Parathyroid adenoma (tissue), 2 donors: ENCODE results near the gene PDC.

Source experiments
- H2AFZ ChIP-seq: fragments of 300-600 bp; sonication (generic); one replicate; pipeline ENCODE4 v1.7.0; 2017; ENCODE audit warnings: antibody characterized with exemption, mild to moderate bottlenecking
- H3K27ac ChIP-seq: fragments of 300-600 bp; sonication (generic); one replicate; pipeline ENCODE4 v1.7.0; 2017
- H3K27me3 ChIP-seq: fragments of 300-600 bp; sonication (generic); one replicate; pipeline ENCODE4 v1.7.0; 2017; ENCODE audit warnings: low read length; ENCODE audit not compliant: control insufficient read depth, insufficient read depth
- H3K36me3 ChIP-seq: fragments of 300-600 bp; sonication (generic); one replicate; pipeline ENCODE4 v1.7.0; 2017; ENCODE audit warnings: low read length; ENCODE audit not compliant: control insufficient read depth, insufficient read depth
- H3K4me1 ChIP-seq: fragments of 300-600 bp; sonication (generic); one replicate; pipeline ENCODE4 v1.7.0; 2017; ENCODE audit warnings: control low read depth
- H3K4me2 ChIP-seq: fragments of 300-600 bp; sonication (generic); one replicate; pipeline ENCODE4 v1.7.0; 2017; ENCODE audit warnings: low read length
- H3K4me3 ChIP-seq: fragments of 300-600 bp; sonication (generic); one replicate; pipeline ENCODE4 v1.7.0; 2017; ENCODE audit warnings: low read depth, low read length
- H3K79me2 ChIP-seq: fragments of 300-600 bp; sonication (generic); one replicate; pipeline ENCODE4 v1.7.0; 2017; ENCODE audit warnings: control low read depth
- H3K9ac ChIP-seq: fragments of 300-600 bp; sonication (generic); one replicate; pipeline ENCODE4 v1.7.0; 2017; ENCODE audit warnings: mild to moderate bottlenecking
- H3K9me3 ChIP-seq: fragments of 300-600 bp; sonication (generic); one replicate; pipeline ENCODE4 v1.7.0; 2017; ENCODE audit warnings: low read length; ENCODE audit not compliant: control insufficient read depth
- CTCF ChIP-seq: fragments of 300-600 bp; sonication (generic); IDR thresholded peaks from one replicate; pipeline ENCODE4 v1.7.0; 2017; ENCODE audit warnings: antibody characterized with exemption, mild to moderate bottlenecking
- donor health status: primary hyperparathyroidism.

PDC gene

GRCh38 chr1:186492531-186493291 lies 31.8 kb upstream of the PDC start:
- H3K36me3 ChIP-seq = no peaks in the 10 kb centered on the region
- no peak overlapping the region for H2AFZ ChIP-seq
- no peaks in the 10 kb centered on the region for H3K79me2 ChIP-seq
- H3K4me1 ChIP-seq = no peaks in the 10 kb centered on the region
- no peak overlapping the region for H3K9ac ChIP-seq
- no peak for TF ChIP-seq CTCF
- no peaks in the 10 kb centered on the region for H3K27me3 ChIP-seq
- no peak overlapping the region for H3K27ac ChIP-seq
- no peak overlapping the region for H3K4me2 ChIP-seq
- no peak overlapping the region for H3K4me3 ChIP-seq
- no peaks in the 10 kb centered on the region for H3K9me3 ChIP-seq

- H3K27me3 ChIP-seq = no peaks in the 10 kb centered on the region
- no peak overlapping the region for H3K9ac ChIP-seq
- no peaks in the 10 kb centered on the region for H3K9me3 ChIP-seq
- no peak overlapping the region for H3K4me2 ChIP-seq
- no peak overlapping the region for H3K4me3 ChIP-seq
- TF ChIP-seq CTCF = no peak
- no peaks in the 10 kb centered on the region for H3K36me3 ChIP-seq
- no peak overlapping the region for H3K27ac ChIP-seq
- no peaks in the 10 kb centered on the region for H3K4me1 ChIP-seq
- no peak overlapping the region for H2AFZ ChIP-seq
- no peaks in the 10 kb centered on the region for H3K79me2 ChIP-seq
Observed at GRCh38 chr1:186491336-186491735, 30.4 kb upstream of the PDC start.

- no peak for TF ChIP-seq CTCF
- H2AFZ ChIP-seq = no peak overlapping the region
- no peaks in the 10 kb centered on the region for H3K36me3 ChIP-seq
- no peaks in the 10 kb centered on the region for H3K27me3 ChIP-seq
- H3K4me1 ChIP-seq = no peaks in the 10 kb centered on the region
- no peaks in the 10 kb centered on the region for H3K79me2 ChIP-seq
- no peak overlapping the region for H3K9ac ChIP-seq
- H3K27ac ChIP-seq = no peak overlapping the region
- H3K9me3 ChIP-seq = no peaks in the 10 kb centered on the region
- H3K4me3 ChIP-seq = no peak overlapping the region
- H3K4me2 ChIP-seq = no peak overlapping the region
Observed at GRCh38 chr1:186487163-186487562, 26.2 kb upstream of the PDC start.

- no peaks in the 10 kb centered on the region for H3K36me3 ChIP-seq
- TF ChIP-seq CTCF = no peak
- no peaks in the 10 kb centered on the region for H3K27me3 ChIP-seq
- H3K9ac ChIP-seq = no peak overlapping the region
- H3K9me3 ChIP-seq = no peaks in the 10 kb centered on the region
- H2AFZ ChIP-seq = no peak overlapping the region
- H3K4me2 ChIP-seq = no peak overlapping the region
- H3K79me2 ChIP-seq = no peaks in the 10 kb centered on the region
- H3K4me3 ChIP-seq = no peak overlapping the region
- no peaks in the 10 kb centered on the region for H3K4me1 ChIP-seq
- H3K27ac ChIP-seq = no peak overlapping the region
Observed at GRCh38 chr1:186486061-186486460, 25.1 kb upstream of the PDC start.

- no peaks in the 10 kb centered on the region for H3K9me3 ChIP-seq
- H3K4me2 ChIP-seq = no peak overlapping the region
- H3K79me2 ChIP-seq = no peaks in the 10 kb centered on the region
- no peak overlapping the region for H3K9ac ChIP-seq
- H3K27me3 ChIP-seq = no peaks in the 10 kb centered on the region
- no peak overlapping the region for H3K4me3 ChIP-seq
- no peaks in the 10 kb centered on the region for H3K4me1 ChIP-seq
- no peak for TF ChIP-seq CTCF
- no peak overlapping the region for H2AFZ ChIP-seq
- H3K27ac ChIP-seq = no peak overlapping the region
- no peaks in the 10 kb centered on the region for H3K36me3 ChIP-seq
Observed at GRCh38 chr1:186483561-186483960, 22.6 kb upstream of the PDC start.
